Stimulated activated effector memory CD8-positive, alpha-beta T cell treated with anti-CD3 and anti-CD28 coated beads, Interleukin-12 subunit alpha, Interleukin-12 subunit beta, amount 100 ng/mL, for 72 hours (primary cell): ENCODE measurements around the gene MAGEA4.
"Not testable (repeated sequence)": the region's sequence is repeated elsewhere in the genome, so short reads cannot be mapped to it uniquely, and the experiment has no call there.

Source experiments
- ATAC-seq: fragments of 150-1000 bp; cut with Tn5 transposase; 2 replicates; pipeline ENCODE4 v1.10.0; 2021
- DNase-seq, 2 donors: peaks; one replicate each; pipeline ENCODE4 v3.0.0; 2021 to 2022; ENCODE audit warnings: low spot score in 2 of 2
- H3K27ac Mint-ChIP-seq: one replicate; pipeline ENCODE4 v1.8.0; 2022; ENCODE audit warnings: mild to moderate bottlenecking, mixed read lengths
- H3K36me3 Mint-ChIP-seq: one replicate; pipeline ENCODE4 v1.8.0; 2022; ENCODE audit warnings: mild to moderate bottlenecking, mixed read lengths
- H3K4me1 Mint-ChIP-seq: one replicate; pipeline ENCODE4 v1.8.0; 2022; ENCODE audit warnings: mixed read lengths
- H3K4me3 Mint-ChIP-seq: one replicate; pipeline ENCODE4 v1.8.0; 2022; ENCODE audit warnings: mild to moderate bottlenecking, mixed read lengths
- H3K9me3 Mint-ChIP-seq: one replicate; pipeline ENCODE4 v1.8.0; 2022; ENCODE audit warnings: mixed read lengths

The MAGEA4 gene

GRCh38 chrX:151918736-151919135 lies 6.0 kb downstream of the MAGEA4 start:
- not testable (repeated sequence) for H3K4me3 Mint-ChIP-seq, ATAC-seq, H3K9me3 Mint-ChIP-seq, H3K36me3 Mint-ChIP-seq, H3K27ac Mint-ChIP-seq, DNase-seq, H3K4me1 Mint-ChIP-seq

- no peaks in the 10 kb centered on the region for H3K9me3 Mint-ChIP-seq
- no peaks in the 10 kb centered on the region for H3K36me3 Mint-ChIP-seq
- H3K4me1 Mint-ChIP-seq, result no peaks in the 10 kb centered on the region
- DNase-seq (no peak), ATAC-seq (no peak)
- H3K4me3 Mint-ChIP-seq, result no peak overlapping the region
- no peak overlapping the region for H3K27ac Mint-ChIP-seq
Measured at GRCh38 chrX:151919610-151920009, 6.9 kb downstream of the MAGEA4 start.

- ATAC-seq (no peak), DNase-seq (no peak)
- no peaks in the 10 kb centered on the region for H3K9me3 Mint-ChIP-seq
- H3K4me1 Mint-ChIP-seq, result no peaks in the 10 kb centered on the region
- no peaks in the 10 kb centered on the region for H3K36me3 Mint-ChIP-seq
- H3K4me3 Mint-ChIP-seq, result no peak overlapping the region
- no peak overlapping the region for H3K27ac Mint-ChIP-seq
Measured at GRCh38 chrX:151920101-151920500, 7.4 kb downstream of the MAGEA4 start.

- H3K4me1 Mint-ChIP-seq, result no peaks in the 10 kb centered on the region
- H3K9me3 Mint-ChIP-seq, result no peaks in the 10 kb centered on the region
- no peaks in the 10 kb centered on the region for H3K36me3 Mint-ChIP-seq
- H3K4me3 Mint-ChIP-seq, result no peak overlapping the region
- DNase-seq, result no peak
- no peak for ATAC-seq
- H3K27ac Mint-ChIP-seq, result no peak overlapping the region
Measured at GRCh38 chrX:151920530-151920929, 7.8 kb downstream of the MAGEA4 start.

- Mint-ChIP-seq H3K36me3 (no peaks in the 10 kb centered on the region), H3K4me3 (no peak overlapping the region), H3K27ac (no peak overlapping the region), H3K4me1 (no peaks in the 10 kb centered on the region), H3K9me3 (no peaks in the 10 kb centered on the region)
- no peak for DNase-seq
- no peak for ATAC-seq
Measured at GRCh38 chrX:151921292-151921691, 8.6 kb downstream of the MAGEA4 start.

GRCh38 chrX:151921866-151922265 lies 9.2 kb downstream of the MAGEA4 start:
- Mint-ChIP-seq H3K27ac (no peak overlapping the region), H3K4me1 (no peaks in the 10 kb centered on the region)

GRCh38 chrX:151922692-151923091 lies 10.0 kb downstream of the MAGEA4 start:
- H3K27ac Mint-ChIP-seq, result no peak overlapping the region
- ATAC-seq (no peak), DNase-seq (no peak)
- H3K36me3 Mint-ChIP-seq, result no peaks in the 10 kb centered on the region
- no peaks in the 10 kb centered on the region for H3K9me3 Mint-ChIP-seq
- H3K4me3 Mint-ChIP-seq, result no peak overlapping the region
- H3K4me1 Mint-ChIP-seq, result no peaks in the 10 kb centered on the region

More at GRCh38 chrX:151921866-151922265, 9.2 kb downstream of the MAGEA4 start:
- no peak for ATAC-seq
- H3K4me3 Mint-ChIP-seq, result no peak overlapping the region
- no peaks in the 10 kb centered on the region for H3K9me3 Mint-ChIP-seq
- no peak for DNase-seq
- no peaks in the 10 kb centered on the region for H3K36me3 Mint-ChIP-seq

- H3K27ac Mint-ChIP-seq, result no peak overlapping the region
- H3K4me1 Mint-ChIP-seq, result no peaks in the 10 kb centered on the region
- ATAC-seq, result no peak
- H3K9me3 Mint-ChIP-seq, result no peaks in the 10 kb centered on the region
- no peaks in the 10 kb centered on the region for H3K36me3 Mint-ChIP-seq
- no peak for DNase-seq
- no peak overlapping the region for H3K4me3 Mint-ChIP-seq
Measured at GRCh38 chrX:151923648-151924047, 11.0 kb downstream of the MAGEA4 start.

GRCh38 chrX:151929126-151929525 lies 16.4 kb downstream of the MAGEA4 start:
- Mint-ChIP-seq H3K4me3 (no peak overlapping the region), H3K36me3 (no peaks in the 10 kb centered on the region), H3K9me3 (no peaks in the 10 kb centered on the region), H3K4me1 (no peaks in the 10 kb centered on the region), H3K27ac (no peak overlapping the region)
- no peak for DNase-seq
- ATAC-seq, result no peak

GRCh38 chrX:151935358-151935757 lies 22.7 kb downstream of the MAGEA4 start:
- Mint-ChIP-seq H3K27ac (no peak overlapping the region), H3K4me1 (no peaks in the 10 kb centered on the region), H3K4me3 (no peak overlapping the region), H3K9me3 (no peaks in the 10 kb centered on the region), H3K36me3 (no peaks in the 10 kb centered on the region)
- DNase-seq (no peak), ATAC-seq (no peak)

- no peaks in the 10 kb centered on the region for H3K4me1 Mint-ChIP-seq
- no peak overlapping the region for H3K4me3 Mint-ChIP-seq
- ATAC-seq (no peak), DNase-seq (no peak)
- no peak overlapping the region for H3K27ac Mint-ChIP-seq
- no peaks in the 10 kb centered on the region for H3K36me3 Mint-ChIP-seq
- no peaks in the 10 kb centered on the region for H3K9me3 Mint-ChIP-seq
Measured at GRCh38 chrX:151938172-151938571, 25.5 kb downstream of the MAGEA4 start.

GRCh38 chrX:151954730-151955129 lies 42.0 kb downstream of the MAGEA4 start:
- DNase-seq, result no peak
- no peaks in the 10 kb centered on the region for H3K36me3 Mint-ChIP-seq
- peaks cover 2% of the 10 kb centered on the region for H3K9me3 Mint-ChIP-seq
- ATAC-seq, result no peak
- no peak overlapping the region for H3K4me3 Mint-ChIP-seq
- H3K4me1 Mint-ChIP-seq, result no peaks in the 10 kb centered on the region
- H3K27ac Mint-ChIP-seq, result no peak overlapping the region

GRCh38 chrX:151958101-151958500 lies 45.4 kb downstream of the MAGEA4 start:
- DNase-seq, result no peak
- H3K4me1 Mint-ChIP-seq, result no peaks in the 10 kb centered on the region
- no peak overlapping the region for H3K27ac Mint-ChIP-seq
- no peaks in the 10 kb centered on the region for H3K36me3 Mint-ChIP-seq
- no peak overlapping the region for H3K4me3 Mint-ChIP-seq
- H3K9me3 Mint-ChIP-seq, result peaks cover 2% of the 10 kb centered on the region
- no peak for ATAC-seq

GRCh38 chrX:151962034-151962433 lies 49.3 kb downstream of the MAGEA4 start:
- ATAC-seq, result no peak
- Mint-ChIP-seq H3K9me3 (no peaks in the 10 kb centered on the region), H3K36me3 (no peaks in the 10 kb centered on the region), H3K4me1 (no peaks in the 10 kb centered on the region), H3K4me3 (no peak overlapping the region), H3K27ac (no peak overlapping the region)
- DNase-seq, result no peak

- H3K36me3 Mint-ChIP-seq, result no peaks in the 10 kb centered on the region
- DNase-seq, result no peak
- H3K9me3 Mint-ChIP-seq, result no peaks in the 10 kb centered on the region
- H3K4me3 Mint-ChIP-seq, result no peak overlapping the region
- no peaks in the 10 kb centered on the region for H3K4me1 Mint-ChIP-seq
- H3K27ac Mint-ChIP-seq, result no peak overlapping the region
- ATAC-seq, result no peak
Measured at GRCh38 chrX:151966236-151966635, 53.5 kb downstream of the MAGEA4 start.

- H3K9me3 Mint-ChIP-seq, result no peaks in the 10 kb centered on the region
Measured at GRCh38 chrX:151970027-151970426, 57.3 kb downstream of the MAGEA4 start.

GRCh38 chrX:151970661-151971060 lies 58.0 kb downstream of the MAGEA4 start:
- ATAC-seq (no peak), DNase-seq (no peak)
- no peaks in the 10 kb centered on the region for H3K4me1 Mint-ChIP-seq
- H3K27ac Mint-ChIP-seq, result no peak overlapping the region
- H3K4me3 Mint-ChIP-seq, result no peak overlapping the region
- no peaks in the 10 kb centered on the region for H3K9me3 Mint-ChIP-seq
- H3K36me3 Mint-ChIP-seq, result no peaks in the 10 kb centered on the region

More at GRCh38 chrX:151970027-151970426, 57.3 kb downstream of the MAGEA4 start:
- H3K4me1 Mint-ChIP-seq, result no peaks in the 10 kb centered on the region
- ATAC-seq (no peak), DNase-seq (no peak)
- H3K36me3 Mint-ChIP-seq, result no peaks in the 10 kb centered on the region
- no peak overlapping the region for H3K27ac Mint-ChIP-seq
- H3K4me3 Mint-ChIP-seq, result no peak overlapping the region
